ENCODE data around the gene ENOX2. TPM values are rescaled to one million over a fixed set of nuclear protein-coding genes. Genes with fewer than 3 reads are reported as not detected.

Gene ENOX2
- total and polyA plus RNA-seq, 2 of the 13 experiments (the other 11 are each of a cell fraction or from before 2014, with no cell fraction given) = 5.9 to 8.5 TPM

DNA sequence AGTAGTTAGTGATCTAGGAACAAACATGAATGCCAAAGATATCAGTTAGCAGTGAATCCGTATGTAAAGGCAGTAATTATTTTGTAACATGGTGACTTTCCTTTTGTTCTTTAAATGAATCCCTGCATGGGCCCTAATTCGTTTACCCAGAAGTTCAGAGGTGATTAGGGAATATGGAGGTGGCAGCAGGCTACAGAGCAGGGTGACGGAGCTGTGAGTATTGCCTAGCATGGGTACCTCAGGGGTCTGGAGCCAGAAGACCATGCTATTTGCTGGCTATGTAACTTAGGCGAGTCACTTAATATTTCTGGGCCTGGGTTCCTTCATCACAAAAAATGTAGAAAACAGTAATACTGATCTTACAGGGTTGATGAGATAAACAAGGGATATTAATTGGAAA lies 184.9 kb downstream of the ENOX2 start:
- no peaks in the 10 kb centered on the region for H3K27me3 ChIP-seq (ENCODE audit: control insufficient read depth in 1 of 2, insufficient read depth in 2 of 2, low read length in 2 of 2)
- no peaks in the 10 kb centered on the region for H4K20me1 ChIP-seq (ENCODE audit: insufficient read depth, low read length)
- ChIA-PET POLR2A (no interaction called here), CTCF (ENCODE audit: low intra/inter-chr PET ratio, low total read pairs) (no interaction called here)
- no peak overlapping the region for H3K4me2 ChIP-seq (ENCODE audit: low read depth, low read length)
- H3K9me3 ChIP-seq (ENCODE audit: low read length) = no peaks in the 10 kb centered on the region
- H3K4me3 ChIP-seq (replicated peaks in 1 of 3; ENCODE audit: insufficient read depth in 1 of 3, low read depth in 2 of 3, low read length in 3 of 3) = no peak overlapping the region
- ATAC-seq (no peak), FAIRE-seq (no peak), DNase-seq (ENCODE audit: low spot score) (no peak)
- TF ChIP-seq ZNF878 (CRISPR knock-in tag; IDR thresholded peaks at IDR 0.05) = no peak
- TF ChIP-seq SP5 (CRISPR knock-in tag; IDR thresholded peaks at IDR 0.05; ENCODE audit: borderline replicate concordance, low read depth) = no peak
- no peak for TF ChIP-seq ZSCAN20 (CRISPR knock-in tag; IDR thresholded peaks at IDR 0.05; ENCODE audit: borderline replicate concordance)
- TF ChIP-seq ZNF33A (CRISPR knock-in tag; IDR thresholded peaks at IDR 0.05; ENCODE audit: borderline replicate concordance) = no peak
- TF ChIP-seq ZBTB7B (CRISPR knock-in tag; IDR thresholded peaks at IDR 0.05) = no peak
- no peak for TF ChIP-seq GFI1 (CRISPR knock-in tag; IDR thresholded peaks at IDR 0.05; ENCODE audit: borderline replicate concordance)
- no peak for TF ChIP-seq ELF3 (CRISPR knock-in tag; IDR thresholded peaks at IDR 0.05)
- no peak for TF ChIP-seq KLF15 (CRISPR knock-in tag; IDR thresholded peaks at IDR 0.05; ENCODE audit: borderline replicate concordance)
- no peak for TF ChIP-seq ZKSCAN1 (IDR thresholded peaks at IDR 0.05; ENCODE audit: low read length)
- TF ChIP-seq IKZF4 (CRISPR knock-in tag; IDR thresholded peaks at IDR 0.05; ENCODE audit: borderline replicate concordance, low read depth, not compliant biosample characterization) = no peak
- no peak for TF ChIP-seq BCL6 (CRISPR knock-in tag; IDR thresholded peaks at IDR 0.05)
- TF ChIP-seq KLF16 (CRISPR knock-in tag; IDR thresholded peaks at IDR 0.05) = no peak
- no peak overlapping the region for H3K27ac ChIP-seq (ENCODE audit: extremely low read length, insufficient read depth, low read length)
- no TSS peak for BruUV-seq (replicated peaks)
- no peak overlapping the region for H2AFZ ChIP-seq (ENCODE audit: low read length)
- WGBS (ENCODE audit: low lambda C conversion rate) = 85% methylated on average over 3 of the region's 4 CpGs
- in situ Hi-C loops (cut with HindIII; ENCODE audit: extremely low pct_ligation_motif_present, low pct_unique_long_range_greater_than_20kb) = no loop called here
- H3K4me1 ChIP-seq (ENCODE audit: insufficient read depth, low read length) = peaks cover 22% of the 10 kb centered on the region
- no peak overlapping the region for H3K9ac ChIP-seq (ENCODE audit: insufficient read depth, low read depth, low read length)
- H3K79me2 ChIP-seq (ENCODE audit: insufficient read depth, low read length) = no peaks in the 10 kb centered on the region
- H3K36me3 ChIP-seq (replicated peaks in 1 of 2; ENCODE audit: control insufficient read depth in 1 of 2, insufficient read depth in 2 of 2, low read length in 2 of 2) = no peaks in the 10 kb centered on the region
- intact Hi-C loops (cut with micrococcal nuclease; ENCODE audit: unreplicated experiment) = no loop called here

Data from HepG2 (cell line).